ENCODE results near the gene ADAM10.
"Not testable (repeated sequence)": the region's sequence is repeated elsewhere in the genome, so short reads cannot be mapped to it uniquely, and the experiment has no call there.

ADAM10 gene, protein sequence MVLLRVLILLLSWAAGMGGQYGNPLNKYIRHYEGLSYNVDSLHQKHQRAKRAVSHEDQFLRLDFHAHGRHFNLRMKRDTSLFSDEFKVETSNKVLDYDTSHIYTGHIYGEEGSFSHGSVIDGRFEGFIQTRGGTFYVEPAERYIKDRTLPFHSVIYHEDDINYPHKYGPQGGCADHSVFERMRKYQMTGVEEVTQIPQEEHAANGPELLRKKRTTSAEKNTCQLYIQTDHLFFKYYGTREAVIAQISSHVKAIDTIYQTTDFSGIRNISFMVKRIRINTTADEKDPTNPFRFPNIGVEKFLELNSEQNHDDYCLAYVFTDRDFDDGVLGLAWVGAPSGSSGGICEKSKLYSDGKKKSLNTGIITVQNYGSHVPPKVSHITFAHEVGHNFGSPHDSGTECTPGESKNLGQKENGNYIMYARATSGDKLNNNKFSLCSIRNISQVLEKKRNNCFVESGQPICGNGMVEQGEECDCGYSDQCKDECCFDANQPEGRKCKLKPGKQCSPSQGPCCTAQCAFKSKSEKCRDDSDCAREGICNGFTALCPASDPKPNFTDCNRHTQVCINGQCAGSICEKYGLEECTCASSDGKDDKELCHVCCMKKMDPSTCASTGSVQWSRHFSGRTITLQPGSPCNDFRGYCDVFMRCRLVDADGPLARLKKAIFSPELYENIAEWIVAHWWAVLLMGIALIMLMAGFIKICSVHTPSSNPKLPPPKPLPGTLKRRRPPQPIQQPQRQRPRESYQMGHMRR

DNA sequence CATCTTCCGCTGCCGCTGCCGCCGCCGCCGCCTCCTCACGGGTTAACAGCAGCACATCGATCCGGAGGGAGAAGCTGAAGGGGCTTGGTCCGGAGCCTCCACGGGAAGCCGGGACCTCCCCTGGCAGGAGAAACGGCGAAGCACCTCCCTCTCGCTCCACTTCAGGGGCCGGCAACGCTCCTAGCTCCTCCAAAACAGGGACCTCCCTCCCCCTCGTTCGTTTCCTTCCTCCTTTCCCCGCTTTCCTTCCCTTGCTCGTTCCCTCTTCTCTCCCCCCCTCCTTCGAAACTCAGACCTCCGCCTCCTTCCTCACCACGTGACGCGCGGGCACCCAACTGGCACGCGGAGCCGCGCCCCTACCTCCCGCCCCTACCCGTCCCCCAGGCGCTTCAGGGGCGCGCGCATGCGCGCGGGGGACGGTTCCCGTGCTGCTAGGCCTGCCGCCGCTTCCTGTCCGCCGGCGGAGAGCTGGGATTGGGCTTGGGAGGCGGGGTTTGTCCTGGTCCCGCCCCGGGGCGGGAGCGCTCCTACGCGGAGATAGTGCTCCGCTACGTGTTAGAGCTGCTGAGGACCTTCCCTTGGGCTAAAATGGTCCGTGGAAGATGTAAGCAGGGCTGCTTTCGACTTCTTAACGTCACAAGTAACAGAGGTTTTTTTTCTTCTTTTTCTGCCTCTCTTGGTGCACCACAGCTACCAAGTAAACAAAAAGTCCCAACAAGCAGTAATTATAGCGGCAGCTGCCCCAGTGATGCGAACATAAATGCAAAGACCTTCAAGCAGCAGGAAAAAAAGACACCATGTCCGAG is at the start of gene ADAM10:
Gene ADAM10 (minus strand): TSS at position 176 of the 806 bp plus-strand sequence. CDS start 173 bp downstream, at position 3.
- peak; percentile 98 for DNase-seq (ENCODE audit: low read depth)

DNA sequence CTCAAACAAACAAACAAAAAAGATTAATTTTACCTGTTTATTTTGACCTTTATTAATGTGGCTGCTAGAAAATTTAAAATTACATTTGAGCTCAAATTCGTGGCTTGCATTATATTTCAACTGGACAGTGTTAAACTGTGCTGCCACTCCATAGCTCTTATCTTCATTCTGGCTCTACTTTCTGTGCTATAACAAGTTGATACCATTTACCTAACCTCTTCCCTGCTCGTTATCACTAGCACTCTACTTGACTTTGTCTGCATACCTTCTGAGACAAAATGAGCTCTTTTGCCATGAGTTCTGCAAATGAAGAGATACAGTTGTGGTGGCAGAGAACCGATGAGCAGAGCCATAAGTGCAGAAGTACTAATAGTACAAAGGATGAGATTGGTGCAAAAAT is 48.0 kb upstream of the ADAM10 start:
- no peak for DNase-seq (ENCODE audit: low read depth)

DNA sequence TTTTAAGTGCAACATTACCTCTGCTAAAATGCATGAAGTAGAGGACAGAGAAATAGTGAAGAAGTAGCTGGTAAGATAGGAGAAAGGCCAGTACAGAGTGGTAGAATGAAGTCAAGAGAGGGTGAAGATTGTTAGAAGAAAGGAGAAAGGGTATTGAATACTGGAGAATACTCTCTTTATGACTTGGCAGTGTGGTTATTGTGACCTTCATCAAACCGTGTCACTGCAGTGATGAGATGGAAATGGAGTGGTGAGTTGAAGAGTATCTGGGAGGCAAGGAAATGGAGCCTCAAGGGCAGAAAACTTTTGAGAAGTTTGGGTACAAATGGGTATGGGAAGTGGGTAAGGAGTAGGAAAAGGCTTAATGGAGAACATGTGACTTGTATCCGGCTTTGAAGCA is 46.3 kb upstream of the ADAM10 start:
- no peak for DNase-seq (ENCODE audit: low read depth)

DNA sequence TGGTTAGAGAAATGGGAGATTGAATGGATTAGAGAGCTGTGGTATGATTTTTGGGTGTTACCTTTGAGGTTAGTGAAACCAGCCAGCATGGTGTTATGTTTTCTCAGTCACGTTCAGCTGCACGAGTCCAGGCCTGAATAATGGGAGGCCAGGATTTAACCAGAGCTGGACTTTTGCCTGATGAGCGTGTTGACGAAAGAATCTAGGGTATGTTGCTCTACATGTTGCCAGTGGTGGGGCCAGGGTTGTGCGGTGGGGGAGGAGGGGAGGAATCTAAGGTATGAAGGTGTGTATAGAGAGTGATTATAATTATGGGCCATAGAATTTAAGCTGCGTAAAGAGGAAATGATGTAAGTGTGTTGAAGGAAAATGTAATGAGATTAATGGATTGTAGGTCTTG is 44.4 kb upstream of the ADAM10 start:
- DNase-seq (ENCODE audit: low read depth), result no peak

DNA sequence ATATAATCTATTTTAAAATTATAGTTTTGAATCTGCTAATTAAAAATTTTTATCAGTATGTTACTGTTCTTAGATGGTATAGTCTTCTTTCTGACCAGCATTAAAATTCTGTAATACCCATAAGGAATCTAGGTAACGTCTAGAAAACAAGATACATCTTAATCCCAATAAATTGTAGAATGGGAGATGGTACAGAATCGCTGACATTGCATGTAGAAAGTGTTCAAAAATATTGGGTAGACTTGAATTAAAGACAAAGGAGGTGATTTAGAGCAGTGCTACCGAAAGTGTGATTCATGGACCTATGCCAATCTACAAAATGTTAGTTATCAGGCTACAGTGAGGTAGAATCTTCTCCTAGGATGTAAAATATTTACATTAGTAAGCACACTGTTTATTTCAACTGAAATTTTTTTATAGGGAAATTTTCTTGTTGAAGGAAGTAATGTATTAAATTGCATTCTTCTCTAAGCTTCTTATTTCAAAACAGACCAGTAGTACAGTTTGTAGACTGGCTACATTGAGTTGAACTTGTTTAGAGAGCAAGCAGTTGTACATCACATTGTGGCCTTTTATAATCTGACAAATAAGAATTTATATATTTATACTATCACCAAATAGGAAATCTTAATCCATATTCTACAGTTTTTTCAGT is 38.7 kb upstream of the ADAM10 start:
- DNase-seq (ENCODE audit: low read depth), result no peak

DNA sequence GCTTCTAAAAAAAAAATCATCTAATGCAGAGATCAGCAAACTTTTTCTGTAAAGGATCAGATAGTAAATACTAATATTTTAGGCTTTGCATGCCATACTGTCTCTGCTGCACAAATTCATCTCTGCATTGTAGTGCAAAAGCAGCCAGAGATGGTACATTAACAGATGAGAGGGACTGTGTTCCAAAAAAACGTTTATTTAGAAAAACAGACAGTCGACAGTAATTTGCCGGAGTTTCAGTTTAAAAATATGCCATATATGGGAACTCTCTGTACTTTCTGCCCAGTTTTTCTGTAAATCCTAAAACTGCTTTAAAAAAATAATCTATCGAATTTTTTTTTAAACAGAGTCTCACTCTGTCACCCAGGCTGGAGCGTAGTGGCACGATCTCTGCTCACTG is 35.8 kb upstream of the ADAM10 start:
- no peak for DNase-seq (ENCODE audit: low read depth)

DNA sequence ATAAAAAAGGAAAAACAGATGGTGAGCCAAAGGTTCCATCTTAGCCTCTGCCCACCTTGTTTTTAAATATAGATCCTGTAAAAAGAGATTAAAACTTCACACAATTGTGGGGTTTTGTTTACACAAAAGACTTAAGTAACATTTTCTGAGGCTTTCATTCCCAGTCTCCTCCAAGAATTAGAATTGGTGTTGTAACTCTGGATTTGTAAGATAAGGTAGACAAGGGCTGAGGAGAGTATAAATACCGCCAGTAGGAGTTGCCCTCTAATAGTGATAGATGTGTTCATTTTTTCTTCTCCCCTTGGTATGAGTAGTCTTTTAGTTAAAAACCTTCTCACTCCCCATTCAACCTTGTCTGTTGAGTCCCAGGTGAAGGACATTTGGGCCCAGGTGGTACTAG is 30.0 kb upstream of the ADAM10 start:
- no peak for DNase-seq (ENCODE audit: low read depth)

DNA sequence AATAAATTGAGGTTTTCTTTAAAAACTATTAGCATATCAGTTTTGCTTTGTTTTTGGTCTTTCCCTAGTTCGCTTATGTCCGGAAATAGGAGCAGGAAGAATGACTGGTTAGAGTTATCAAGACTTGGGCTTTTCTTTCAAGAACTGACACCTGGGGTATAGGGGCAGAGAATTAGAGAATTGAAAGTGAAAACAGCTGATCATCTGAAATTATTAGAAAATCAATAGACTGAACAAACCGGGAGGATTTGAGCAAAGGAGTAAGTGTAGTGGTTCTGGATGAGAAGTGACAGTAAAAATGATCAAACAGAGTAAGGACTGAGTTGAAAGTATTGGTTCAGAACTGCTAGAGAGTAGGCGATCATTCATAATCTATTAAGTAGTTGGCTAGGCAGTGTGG is 27.6 kb upstream of the ADAM10 start:
- DNase-seq (ENCODE audit: low read depth), result no peak

DNA sequence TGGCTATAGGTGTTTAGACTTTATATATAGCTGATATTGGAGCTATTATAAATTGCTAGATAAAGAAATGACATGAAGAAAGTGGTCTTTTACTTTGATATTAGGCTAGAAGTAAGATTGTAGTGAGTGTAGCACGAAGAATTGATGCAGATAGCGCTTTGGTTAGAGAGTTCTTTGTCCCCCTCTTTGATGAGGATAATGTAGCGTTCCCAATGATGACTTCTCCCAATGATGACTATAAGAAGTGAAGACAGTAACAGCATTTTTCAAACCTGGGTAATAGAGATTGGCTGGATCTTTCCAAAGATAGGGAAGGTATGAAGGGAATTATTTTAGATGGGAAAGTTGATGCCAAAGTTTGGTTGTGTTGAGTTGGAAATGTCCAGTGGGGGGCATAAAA is 25.9 kb upstream of the ADAM10 start:
- no peak for DNase-seq (ENCODE audit: low read depth)

DNA sequence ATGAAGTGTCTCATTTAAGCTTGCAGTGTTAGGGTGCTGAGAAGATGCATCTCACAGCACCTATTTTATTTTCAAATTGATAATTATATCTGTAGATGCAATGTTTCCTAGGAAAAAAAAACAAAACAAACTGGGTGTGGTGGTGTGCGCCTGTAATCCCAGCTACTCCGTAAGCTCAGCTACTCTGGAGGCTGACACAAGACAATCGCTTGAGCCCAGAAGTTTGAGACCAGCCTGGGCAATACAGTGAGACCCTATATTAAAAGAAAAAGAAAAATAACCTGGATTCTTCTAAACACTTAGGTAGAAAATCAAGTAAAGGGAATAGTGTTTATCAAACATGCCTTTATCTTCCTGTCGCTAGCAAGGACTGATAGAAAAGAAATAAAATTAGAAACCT is 23.5 kb upstream of the ADAM10 start:
- no peak for DNase-seq (ENCODE audit: low read depth)

DNA sequence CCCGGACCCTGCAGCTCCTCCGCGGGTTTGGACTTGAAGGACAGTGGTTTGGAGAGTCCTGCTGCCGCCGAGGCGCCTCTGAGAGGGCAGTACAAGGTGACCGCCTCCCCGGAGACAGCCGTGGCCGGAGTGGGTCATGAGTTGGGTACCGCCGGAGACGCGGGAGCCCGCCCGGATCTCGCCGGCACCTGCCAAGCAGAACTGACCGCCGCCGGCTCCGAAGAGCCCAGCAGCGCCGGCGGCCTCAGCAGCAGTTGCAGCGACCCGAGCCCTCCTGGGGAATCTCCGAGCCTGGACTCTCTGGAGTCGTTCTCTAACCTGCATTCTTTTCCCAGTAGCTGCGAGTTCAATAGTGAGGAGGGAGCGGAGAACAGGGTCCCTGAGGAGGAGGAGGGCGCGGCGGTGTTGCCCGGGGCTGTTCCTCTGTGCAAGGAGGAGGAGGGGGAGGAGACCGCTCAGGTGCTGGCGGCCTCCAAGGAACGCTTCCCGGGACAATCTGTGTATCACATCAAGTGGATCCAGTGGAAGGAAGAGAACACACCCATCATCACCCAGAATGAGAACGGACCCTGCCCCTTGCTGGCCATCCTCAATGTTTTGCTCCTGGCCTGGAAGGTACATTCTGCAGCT is 22.2 kb upstream of the ADAM10 start:
- DNase-seq (ENCODE audit: low read depth), result peak; percentile 11

DNA sequence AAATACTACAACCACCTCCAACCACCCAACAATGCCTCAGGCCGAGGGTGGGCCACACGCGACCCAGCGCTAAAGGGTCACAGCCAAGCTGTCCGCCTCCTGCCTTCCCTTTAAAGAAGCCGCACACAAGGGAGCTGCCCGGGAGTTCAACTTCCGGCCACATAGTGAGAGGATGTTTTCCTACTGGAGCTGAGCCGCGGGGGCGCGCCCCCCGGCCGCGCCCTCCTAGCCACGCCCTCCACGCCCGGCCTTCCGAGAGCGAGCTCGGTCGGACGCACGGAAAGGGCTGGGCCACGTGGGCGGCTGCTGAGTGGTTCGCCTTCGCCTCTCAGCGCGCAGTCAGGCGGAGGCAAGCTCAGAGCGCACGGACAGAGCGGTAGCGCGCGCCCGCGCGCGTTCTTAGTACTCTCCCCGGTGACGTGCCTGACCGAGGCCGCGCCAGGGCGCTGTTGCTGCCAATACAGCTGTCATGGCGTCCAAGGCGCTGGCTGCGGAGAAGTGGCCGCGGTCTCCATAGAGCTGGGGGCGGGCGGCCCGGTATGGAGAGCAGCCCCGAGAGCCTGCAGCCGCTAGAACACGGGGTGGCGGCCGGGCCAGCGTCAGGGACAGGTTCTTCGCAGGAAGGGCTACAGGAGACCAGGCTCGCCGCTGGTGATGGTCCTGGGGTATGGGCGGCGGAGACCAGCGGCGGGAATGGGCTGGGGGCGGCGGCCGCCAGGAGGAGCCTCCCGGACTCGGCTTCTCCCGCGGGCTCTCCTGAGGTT is 21.5 kb upstream of the ADAM10 start, which contains the start of gene MINDY2:
Gene MINDY2 (plus strand): TSS at position 446 of the 764 bp plus-strand sequence. CDS start 94 bp downstream, at position 540.
- DNase-seq (ENCODE audit: low read depth), result peak; percentile 94

DNA sequence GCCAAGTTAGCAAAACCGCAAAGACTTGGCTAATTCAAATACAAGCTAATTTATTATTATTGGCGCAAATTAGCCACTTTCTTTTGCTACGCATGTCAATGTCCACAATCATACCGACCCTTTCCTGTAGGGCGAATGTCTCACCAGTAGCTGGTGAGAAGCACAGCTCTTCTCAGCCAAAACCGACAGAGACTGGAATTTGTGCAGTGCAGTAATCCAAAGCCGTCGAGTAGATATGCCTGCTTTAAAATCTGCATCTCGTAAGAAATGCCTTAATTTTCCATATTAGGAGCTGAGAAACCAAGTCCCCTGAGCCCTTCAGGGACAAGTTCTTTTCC is 21.0 kb upstream of the ADAM10 start:
- DNase-seq (ENCODE audit: low read depth), result no peak

DNA sequence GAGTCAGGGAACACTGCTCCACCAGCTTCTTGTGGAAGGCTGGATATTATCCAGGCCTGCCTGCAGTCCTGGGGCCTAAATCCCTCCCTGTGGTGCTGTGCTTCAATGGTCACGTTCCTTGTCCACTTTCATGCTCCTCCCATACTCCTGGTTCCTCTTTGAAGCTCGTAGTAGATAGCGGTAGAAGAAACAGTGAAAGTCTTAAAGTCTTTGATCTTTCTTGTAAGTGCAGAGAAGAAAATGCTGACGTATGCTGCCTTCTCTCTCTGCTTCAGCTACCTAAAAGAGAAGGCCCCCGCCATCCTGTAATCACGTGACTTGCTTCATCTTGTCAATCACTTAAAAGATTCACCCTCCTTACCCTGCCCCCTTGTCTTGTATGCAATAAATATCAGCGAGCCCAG is 19.1 kb upstream of the ADAM10 start:
- not testable (repeated sequence) for DNase-seq (ENCODE audit: low read depth)

DNA sequence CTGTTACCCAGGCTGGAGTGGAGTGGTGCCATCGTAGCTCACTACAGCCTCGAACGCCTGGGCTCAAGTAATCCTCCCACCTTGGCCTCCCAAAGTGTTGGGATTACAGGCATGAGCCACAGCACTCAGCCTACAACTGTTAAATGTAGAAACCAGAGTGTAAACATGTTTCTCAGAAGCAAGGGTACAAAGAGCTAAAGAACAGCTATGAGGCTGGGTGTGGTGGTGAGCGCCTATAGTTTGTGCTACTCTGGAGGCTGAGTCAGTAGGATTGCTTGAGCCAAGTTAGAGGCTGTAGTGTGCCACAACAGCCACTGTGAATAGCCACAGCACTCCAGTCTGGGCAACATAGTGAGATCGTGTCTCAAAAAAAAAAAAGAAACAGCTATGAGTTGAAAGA is 16.8 kb upstream of the ADAM10 start:
- DNase-seq (ENCODE audit: low read depth), result no peak

DNA sequence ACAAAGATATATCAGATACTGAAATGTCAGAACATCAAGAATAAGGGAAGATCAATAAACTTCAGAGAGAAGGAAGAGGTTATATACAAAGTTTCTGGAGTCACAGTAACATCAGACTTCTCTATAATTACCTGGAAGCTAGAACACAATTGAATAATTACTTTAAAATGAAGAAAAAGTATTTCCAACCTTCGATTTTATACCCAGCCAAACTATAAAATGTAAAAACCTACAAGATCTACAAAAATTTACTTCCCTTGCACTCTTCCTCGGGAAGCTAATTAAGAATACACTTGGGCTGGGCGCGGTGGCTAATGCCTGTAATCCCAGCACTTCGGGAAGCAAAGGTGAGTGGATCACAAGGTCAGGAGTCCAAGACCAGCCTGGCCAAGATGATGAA is 15.0 kb upstream of the ADAM10 start:
- no peak for DNase-seq (ENCODE audit: low read depth)

DNA sequence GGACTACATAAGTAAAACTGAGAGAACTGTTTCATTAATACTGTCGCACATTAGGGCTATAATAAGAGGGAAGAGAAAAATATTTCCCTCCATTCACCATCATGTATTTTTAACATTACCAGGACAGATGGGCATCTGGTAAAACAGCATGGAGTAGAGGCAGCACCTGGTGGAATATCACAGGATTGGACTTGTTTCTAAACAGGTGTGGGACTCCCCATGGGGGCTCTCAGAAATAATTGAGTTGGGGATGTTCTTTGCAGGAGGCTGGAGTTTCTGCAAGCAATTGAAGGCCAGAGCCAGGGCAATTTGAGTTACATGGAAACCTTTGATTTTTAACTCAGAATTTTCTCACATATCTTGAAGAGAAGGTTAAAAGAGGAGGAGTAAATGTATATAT is 13.2 kb upstream of the ADAM10 start:
- no peak for DNase-seq (ENCODE audit: low read depth)

DNA sequence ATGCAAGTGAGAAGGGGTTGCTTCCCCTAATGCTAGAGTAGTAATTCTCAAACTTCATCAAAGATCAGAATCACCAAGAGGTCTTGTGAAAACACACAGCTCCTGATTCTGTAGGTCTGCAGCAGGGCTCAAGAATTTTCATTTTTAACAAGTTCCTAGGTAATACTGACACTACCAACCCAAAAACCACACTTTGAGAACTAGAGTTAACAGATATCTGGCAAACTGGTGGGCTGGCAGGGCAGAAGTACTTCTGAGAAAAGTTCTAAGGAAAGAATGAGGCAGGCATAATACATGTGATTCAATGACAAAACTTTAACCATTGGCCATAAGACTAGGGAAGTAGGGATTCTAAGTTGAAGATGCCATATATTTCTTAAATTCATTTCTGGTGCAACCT is 12.8 kb upstream of the ADAM10 start:
- no peak for DNase-seq (ENCODE audit: low read depth)

DNA sequence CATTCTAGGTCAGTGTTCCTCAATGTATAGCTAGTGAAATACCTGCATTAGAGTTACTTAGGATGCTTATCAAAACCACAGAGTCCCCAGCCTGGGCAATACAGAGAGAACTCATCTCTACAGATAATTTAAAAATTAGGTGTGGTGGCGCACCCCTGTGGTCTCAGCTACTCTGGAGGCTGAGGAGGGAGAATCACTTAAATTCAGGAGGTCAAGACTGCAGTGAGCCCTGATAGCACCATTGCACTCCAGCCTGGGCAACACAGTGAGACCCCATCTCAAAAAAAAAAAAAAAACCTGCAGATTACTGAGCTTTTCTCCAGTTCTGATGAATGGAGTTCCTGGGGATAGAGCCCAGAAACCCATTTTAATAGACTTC is 11.5 kb upstream of the ADAM10 start:
- no peak for DNase-seq (ENCODE audit: low read depth)

DNA sequence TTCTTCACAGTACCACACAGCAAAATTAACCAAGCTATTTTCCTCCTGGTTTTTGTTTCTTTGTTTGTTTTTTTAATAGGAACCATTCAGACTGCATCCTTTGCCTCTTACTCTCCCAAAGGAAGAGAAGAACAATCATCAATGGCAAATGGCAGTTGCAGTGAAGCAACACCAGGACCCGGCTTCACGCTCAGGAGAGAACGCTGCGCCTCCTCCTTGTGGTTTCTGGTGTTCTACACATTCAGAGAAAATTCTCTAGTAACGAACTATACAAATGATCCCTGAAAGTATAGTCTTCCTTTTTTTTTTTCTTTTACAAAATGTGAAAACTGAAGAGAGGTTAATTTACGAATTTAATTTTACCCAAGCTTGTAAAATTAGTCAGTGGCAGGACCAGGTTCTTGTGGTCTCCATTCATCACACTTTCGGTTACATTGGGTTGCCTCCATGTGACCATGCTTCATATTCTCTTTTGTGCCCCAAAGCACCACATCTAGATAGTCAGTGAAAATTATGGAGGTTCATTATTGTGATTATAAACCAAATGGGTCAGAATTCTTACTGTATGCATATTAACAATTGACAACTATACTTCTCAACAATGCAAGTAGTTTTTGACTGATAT is 11.0 kb upstream of the ADAM10 start:
- DNase-seq (ENCODE audit: low read depth), result no peak

DNA sequence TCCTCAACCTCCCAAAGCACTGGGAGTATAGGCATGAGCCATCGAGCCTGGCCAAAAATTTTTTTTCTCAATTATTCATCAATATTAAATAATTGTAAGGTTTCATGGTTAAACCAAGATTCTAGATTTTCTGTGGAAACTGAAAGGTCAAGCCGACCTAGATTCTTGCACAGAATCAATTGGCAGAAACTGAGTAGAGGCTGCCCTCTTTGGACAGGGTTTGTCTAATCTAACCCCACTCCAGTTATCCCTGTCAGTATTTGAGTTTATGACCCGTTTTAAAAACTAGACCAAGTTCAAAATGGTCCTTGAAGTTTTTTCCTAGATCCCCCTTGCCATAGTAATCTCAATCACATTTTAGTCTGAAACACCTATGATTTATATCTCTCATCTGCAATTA is 8.6 kb upstream of the ADAM10 start:
- no peak for DNase-seq (ENCODE audit: low read depth)

Measured in stimulated activated CD8-positive, alpha-beta memory T cell treated with anti-CD3 and anti-CD28 coated beads, Interleukin-4, amount 100 ng/mL, for 24 hours (primary cell).